Esophagus muscularis mucosa (tissue), 4 donors: ENCODE measurements around the gene TATDN3. TPM values are rescaled to one million over a fixed set of nuclear protein-coding genes. Genes with fewer than 3 reads are reported as not detected.
"Not testable (repeated sequence)": the region's sequence is repeated elsewhere in the genome, so short reads cannot be mapped to it uniquely, and the experiment has no call there.

Experiments used
- DNase-seq: peaks from one replicate; pipeline ENCODE4 v3.0.0-alpha.2; 2017; ENCODE audit errors: extremely low spot score
- H3K27ac ChIP-seq, 4 donors: fragments of 200-600 bp; sonication (generic); replicated peaks in 1 of 4; 1 replicate in 3 of 4; 2 replicates in 1 of 4; pipeline ENCODE4 v1.5.1; 2016 to 2019; ENCODE audit warnings: mild to moderate bottlenecking in 1 of 4
- H3K27me3 ChIP-seq, 4 donors: fragments of 200-600 bp; sonication (generic); one replicate each; pipeline versions ENCODE4 v1.5.1 to v1.6.0; 2016 to 2019
- H3K36me3 ChIP-seq, 4 donors: fragments of 200-600 bp; sonication (generic); one replicate each; pipeline ENCODE4 v1.5.1; 2016 to 2019
- H3K4me1 ChIP-seq, 4 donors: fragments of 200-600 bp; sonication (generic); one replicate each; pipeline ENCODE4 v1.5.1; 2016 to 2019
- H3K4me3 ChIP-seq, 4 donors: fragments of 200-600 bp; sonication (generic); 1 replicate in 2 of 4; 2 replicates in 2 of 4; pipeline ENCODE4 v1.5.1; 2016 to 2019; ENCODE audit warnings: mild to moderate bottlenecking in 4 of 4, moderate library complexity in 1 of 4
- H3K9me3 ChIP-seq, 4 donors: fragments of 200-600 bp; sonication (generic); 1 replicate in 3 of 4; 2 replicates in 1 of 4; pipeline ENCODE4 v1.5.1; 2016 to 2019
- CTCF ChIP-seq, 3 experiments: fragments of 200-600 bp in 2 of 3; fragments of 450-650 bp in 1 of 3; sonication (generic) in 2 of 3; IDR thresholded peaks; one replicate each; pipeline ENCODE4 v1.5.1; 2017 to 2019; ENCODE audit warnings: antibody characterized with exemption in 3 of 3, mild to moderate bottlenecking in 2 of 3, moderate library complexity in 1 of 3
- EP300 ChIP-seq: sonication (generic); formaldehyde crosslinking; IDR thresholded peaks from one replicate; pipeline ENCODE4 v1.6.1; 2017; ENCODE audit warnings: antibody characterized with exemption
- POLR2A ChIP-seq: fragments of 450-650 bp; IDR thresholded peaks from one replicate; pipeline ENCODE4 v1.6.1; 2017; ENCODE audit warnings: antibody characterized with exemption, moderate library complexity, mild to moderate bottlenecking, low read depth
- POLR2AphosphoS5 ChIP-seq, 2 donors: sonication (generic); formaldehyde crosslinking; IDR thresholded peaks; one replicate each; pipeline ENCODE4 v1.6.1; 2017; ENCODE audit warnings: antibody characterized with exemption in 2 of 2
- WGBS: methylation state at CpG from one replicate; pipeline ENCODE4 v1.1.5; 2018; 5-methylcytosine and 5-hydroxymethylcytosine counted together
- intact Hi-C: fragments of 100-400 bp; cut with DNase I; formaldehyde crosslinking; loops from one replicate; pipeline ENCODE4 v1.15.1; 2023
- total RNA-seq, 4 donors: library from RNA; depleted of rRNA; stranded (reverse); fragments of >200 nt; gene quantifications; one replicate each; pipeline versions ENCODE4 v1.1.0 to v1.2.1, GENCODE V29; 2016

The TATDN3 gene
- total RNA-seq, 4 donors from 2014 or later: 9.9 to 14.1 (median 12.6) TPM

DNA sequence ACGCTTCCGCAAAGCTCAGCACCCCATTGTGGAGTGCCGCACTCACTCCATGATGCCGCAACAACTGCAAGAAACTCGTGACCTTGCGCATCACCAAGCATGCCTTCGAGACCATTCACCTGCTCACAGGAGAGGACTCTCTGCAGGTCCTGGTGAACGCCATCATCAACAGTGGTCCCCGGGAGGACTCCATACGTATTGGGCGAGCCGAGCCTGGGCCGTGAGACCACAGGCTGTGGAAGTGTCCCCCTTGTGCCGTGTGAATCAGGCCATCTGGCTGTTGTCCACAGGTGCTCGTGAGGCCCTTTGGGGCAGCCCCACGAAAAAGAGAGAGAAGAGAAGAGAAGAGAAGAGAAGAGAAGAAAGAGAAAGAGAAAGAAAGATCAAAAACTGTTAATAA lies 32.5 kb downstream of the TATDN3 start:
- Histone ChIP-seq H3K4me1 (no peaks in the 10 kb centered on the region), H3K27ac (no peak overlapping the region), H3K36me3 (no peaks in the 10 kb centered on the region), H3K9me3 (peaks cover 0 to 16% (median 14%) of the 10 kb centered on the region in 4 donors), H3K4me3 (no peak overlapping the region), H3K27me3 (no peaks in the 10 kb centered on the region)
- WGBS: 95% methylated on average over 16 of the region's 16 CpGs
- DNase-seq: no peak
- intact Hi-C loops: no loop called here
- TF ChIP-seq CTCF (IDR thresholded peaks at IDR 0.05): no peak
- TF ChIP-seq POLR2A: no peak
- no peak for TF ChIP-seq EP300
- TF ChIP-seq POLR2AphosphoS5 (IDR thresholded peaks at IDR 0.05): no peak

GRCh38 chr1:212825798-212826452 lies 34.2 kb downstream of the TATDN3 start:
- H3K27me3 ChIP-seq: no peaks in the 10 kb centered on the region
- no peak overlapping the region for H3K27ac ChIP-seq
- H3K9me3 ChIP-seq: peaks cover 0 to 16% (median 14%) of the 10 kb centered on the region in 4 donors
- no peak overlapping the region for H3K4me3 ChIP-seq
- H3K4me1 ChIP-seq: no peaks in the 10 kb centered on the region
- H3K36me3 ChIP-seq: no peaks in the 10 kb centered on the region
- WGBS: 98% methylated on average over 6 of the region's 6 CpGs
- intact Hi-C loops: no loop called here
- TF ChIP-seq POLR2A: no peak
- TF ChIP-seq EP300: no peak
- TF ChIP-seq CTCF (IDR thresholded peaks at IDR 0.05): no peak
- TF ChIP-seq POLR2AphosphoS5 (IDR thresholded peaks at IDR 0.05): no peak
- no peak for DNase-seq

DNA sequence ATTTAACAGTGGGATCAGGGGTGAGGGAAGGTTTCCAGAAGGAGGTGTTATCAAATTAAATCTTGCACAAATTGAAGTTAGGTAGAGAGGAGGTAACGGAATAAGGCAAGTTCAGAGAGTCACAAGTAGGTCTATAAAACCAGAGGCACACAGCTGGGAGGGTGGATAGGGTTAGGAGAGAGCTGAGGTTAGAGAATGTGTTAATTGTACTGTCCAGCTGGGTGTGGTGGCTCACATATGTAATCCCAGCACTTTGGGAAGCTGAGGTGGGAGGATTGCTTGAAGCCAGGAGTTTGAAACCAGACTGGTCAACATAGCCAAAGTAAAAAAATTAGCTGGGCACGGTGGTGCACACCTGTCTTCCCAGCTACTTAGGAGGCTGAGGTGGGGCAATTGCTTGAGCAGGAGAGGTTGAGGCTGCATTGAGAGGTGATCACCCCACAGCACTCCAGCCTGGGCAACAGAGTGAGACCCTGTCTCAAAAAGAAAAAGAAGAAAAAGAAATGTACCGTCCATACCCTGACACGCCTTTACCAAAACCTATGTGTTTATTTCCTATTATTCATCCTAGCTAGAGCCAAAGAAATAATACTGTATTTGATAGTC lies 35.6 kb downstream of the TATDN3 start:
- intact Hi-C loops: no loop called here
- DNase-seq: no peak
- no peak overlapping the region for H3K4me3 ChIP-seq
- TF ChIP-seq CTCF (IDR thresholded peaks at IDR 0.05): no peak
- no peaks in the 10 kb centered on the region for H3K36me3 ChIP-seq
- H3K27me3 ChIP-seq: no peaks in the 10 kb centered on the region
- H3K4me1 ChIP-seq: no peaks in the 10 kb centered on the region
- H3K9me3 ChIP-seq: peaks cover 0 to 16% (median 14%) of the 10 kb centered on the region in 4 donors
- whole genome bisulfite sequencing: 93% methylated on average over 4 of the region's 4 CpGs
- H3K27ac ChIP-seq: no peak overlapping the region

- H3K27me3 ChIP-seq: no peaks in the 10 kb centered on the region
- H3K4me3 ChIP-seq: no peak overlapping the region
- DNase-seq: no peak
- no peaks in the 10 kb centered on the region for H3K36me3 ChIP-seq
- no peak for TF ChIP-seq POLR2A
- no peak for TF ChIP-seq EP300
- TF ChIP-seq POLR2AphosphoS5 (IDR thresholded peaks at IDR 0.05): no peak
- no peak for TF ChIP-seq CTCF (IDR thresholded peaks at IDR 0.05)
- H3K4me1 ChIP-seq: no peaks in the 10 kb centered on the region
- H3K9me3 ChIP-seq: peaks cover 0 to 16% (median 14%) of the 10 kb centered on the region in 4 donors
- intact Hi-C loops: no loop called here
- no peak overlapping the region for H3K27ac ChIP-seq
- WGBS: 92% methylated on average over 5 of the region's 5 CpGs
Measured at GRCh38 chr1:212827831-212828278, 36.2 kb downstream of the TATDN3 start.

GRCh38 chr1:212828395-212828794 lies 36.7 kb downstream of the TATDN3 start:
- Histone ChIP-seq H3K36me3 (no peaks in the 10 kb centered on the region), H3K27ac (no peak overlapping the region), H3K4me1 (no peaks in the 10 kb centered on the region), H3K9me3 (peaks cover 0 to 16% (median 14%) of the 10 kb centered on the region in 4 donors), H3K4me3 (no peak overlapping the region), H3K27me3 (no peaks in the 10 kb centered on the region)
- 94% methylated on average over 2 of the region's 2 CpGs for WGBS
- DNase-seq: no peak
- intact Hi-C loops: no loop called here
- TF ChIP-seq POLR2AphosphoS5 (IDR thresholded peaks at IDR 0.05) (no peak), CTCF (IDR thresholded peaks at IDR 0.05) (no peak), POLR2A (no peak), EP300 (no peak)

DNA sequence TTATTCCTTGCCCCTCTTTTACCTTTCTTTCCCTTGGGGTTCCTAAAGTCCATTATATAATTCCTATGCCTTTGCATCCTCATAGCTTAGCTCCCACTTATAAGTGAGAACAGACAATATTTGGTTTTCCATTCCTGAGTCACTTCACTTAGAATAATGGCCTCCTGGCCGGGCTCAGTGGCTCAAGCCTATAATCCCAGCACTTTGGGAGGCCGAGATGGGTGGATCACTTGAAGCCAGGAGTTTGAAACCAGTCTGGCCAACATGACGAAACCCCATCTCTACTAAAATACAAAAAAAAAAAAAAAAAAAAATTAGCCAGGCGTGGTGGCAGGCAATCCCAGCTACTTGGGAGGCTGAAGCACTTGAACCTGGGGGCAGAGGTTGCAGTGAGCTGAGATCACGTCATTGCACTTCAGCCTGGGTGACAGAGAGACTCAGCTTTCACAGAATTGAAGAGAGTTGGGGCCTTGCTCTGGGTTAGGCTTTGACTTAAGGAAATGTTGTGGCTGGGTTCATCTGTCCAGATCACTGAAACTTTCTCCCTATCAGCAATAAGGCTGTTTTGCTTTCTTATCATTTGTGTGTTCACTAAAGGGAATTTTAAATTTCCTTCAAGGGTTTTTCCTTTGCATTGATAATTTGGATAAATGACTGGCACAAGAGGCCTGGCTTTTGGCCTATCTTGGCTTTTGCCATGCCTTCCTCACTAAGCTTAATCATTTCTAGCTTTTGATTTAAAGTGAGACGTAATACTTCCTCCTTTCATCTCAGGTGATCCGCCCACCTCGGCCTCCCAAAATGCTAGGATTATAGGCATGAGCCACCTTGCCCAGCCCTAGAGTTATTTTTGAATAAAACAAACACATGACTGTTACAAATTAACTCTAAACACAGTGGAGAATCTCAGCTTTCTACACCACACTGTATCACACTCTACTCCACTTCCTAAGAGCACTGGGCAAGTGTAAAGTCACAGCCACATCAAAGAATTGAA lies 41.8 kb downstream of the TATDN3 start:
- H3K4me3 ChIP-seq, DNase-seq, H3K9me3 ChIP-seq, H3K4me1 ChIP-seq, H3K27me3 ChIP-seq, H3K27ac ChIP-seq, intact Hi-C loops, H3K36me3 ChIP-seq: not testable (repeated sequence)
- WGBS: 85% methylated on average over 8 of the region's 8 CpGs
